Measurements from ENCODE around the gene PABPN1.

DNA sequence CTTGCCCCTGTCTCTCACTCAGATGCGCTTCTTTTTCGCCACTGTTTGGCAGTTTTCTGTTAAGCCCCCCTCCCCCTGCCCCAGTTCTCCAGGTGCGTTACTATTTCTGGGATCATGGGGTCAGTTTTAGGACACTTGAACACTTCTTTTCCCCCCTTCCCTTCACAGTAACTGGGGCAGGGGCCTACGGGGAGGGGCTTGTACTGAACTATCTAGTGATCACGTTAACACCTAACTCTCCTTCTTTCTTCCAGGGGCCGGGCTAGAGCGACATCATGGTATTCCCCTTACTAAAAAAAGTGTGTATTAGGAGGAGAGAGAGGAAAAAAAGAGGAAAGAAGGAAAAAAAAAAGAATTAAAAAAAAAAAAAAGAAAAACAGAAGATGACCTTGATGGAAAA, 3.7 kb downstream of the PABPN1 start:
- TF ChIP-seq, protein P1, sequence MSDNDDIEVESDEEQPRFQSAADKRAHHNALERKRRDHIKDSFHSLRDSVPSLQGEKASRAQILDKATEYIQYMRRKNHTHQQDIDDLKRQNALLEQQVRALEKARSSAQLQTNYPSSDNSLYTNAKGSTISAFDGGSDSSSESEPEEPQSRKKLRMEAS (IDR thresholded peaks at IDR 0.05), result no peak
- TF ChIP-seq CREB1 (IDR thresholded peaks at IDR 0.05; ENCODE audit: low read depth), result no peak
- no peak for TF ChIP-seq EGR1 (IDR thresholded peaks at IDR 0.05)
- TF ChIP-seq CEBPB (IDR thresholded peaks at IDR 0.05), result no peak
- no peak for TF ChIP-seq TAF1 (IDR thresholded peaks at IDR 0.05; ENCODE audit: low read depth)
- no peak for TF ChIP-seq YY1 (IDR thresholded peaks at IDR 0.05; ENCODE audit: low read depth)
- TF ChIP-seq, protein P2, sequence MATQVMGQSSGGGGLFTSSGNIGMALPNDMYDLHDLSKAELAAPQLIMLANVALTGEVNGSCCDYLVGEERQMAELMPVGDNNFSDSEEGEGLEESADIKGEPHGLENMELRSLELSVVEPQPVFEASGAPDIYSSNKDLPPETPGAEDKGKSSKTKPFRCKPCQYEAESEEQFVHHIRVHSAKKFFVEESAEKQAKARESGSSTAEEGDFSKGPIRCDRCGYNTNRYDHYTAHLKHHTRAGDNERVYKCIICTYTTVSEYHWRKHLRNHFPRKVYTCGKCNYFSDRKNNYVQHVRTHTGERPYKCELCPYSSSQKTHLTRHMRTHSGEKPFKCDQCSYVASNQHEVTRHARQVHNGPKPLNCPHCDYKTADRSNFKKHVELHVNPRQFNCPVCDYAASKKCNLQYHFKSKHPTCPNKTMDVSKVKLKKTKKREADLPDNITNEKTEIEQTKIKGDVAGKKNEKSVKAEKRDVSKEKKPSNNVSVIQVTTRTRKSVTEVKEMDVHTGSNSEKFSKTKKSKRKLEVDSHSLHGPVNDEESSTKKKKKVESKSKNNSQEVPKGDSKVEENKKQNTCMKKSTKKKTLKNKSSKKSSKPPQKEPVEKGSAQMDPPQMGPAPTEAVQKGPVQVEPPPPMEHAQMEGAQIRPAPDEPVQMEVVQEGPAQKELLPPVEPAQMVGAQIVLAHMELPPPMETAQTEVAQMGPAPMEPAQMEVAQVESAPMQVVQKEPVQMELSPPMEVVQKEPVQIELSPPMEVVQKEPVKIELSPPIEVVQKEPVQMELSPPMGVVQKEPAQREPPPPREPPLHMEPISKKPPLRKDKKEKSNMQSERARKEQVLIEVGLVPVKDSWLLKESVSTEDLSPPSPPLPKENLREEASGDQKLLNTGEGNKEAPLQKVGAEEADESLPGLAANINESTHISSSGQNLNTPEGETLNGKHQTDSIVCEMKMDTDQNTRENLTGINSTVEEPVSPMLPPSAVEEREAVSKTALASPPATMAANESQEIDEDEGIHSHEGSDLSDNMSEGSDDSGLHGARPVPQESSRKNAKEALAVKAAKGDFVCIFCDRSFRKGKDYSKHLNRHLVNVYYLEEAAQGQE (IDR thresholded peaks at IDR 0.05; ENCODE audit: low read depth), result no peak
- no peak for TF ChIP-seq RAD21 (IDR thresholded peaks at IDR 0.05; ENCODE audit: low read depth)
- no peak for TF ChIP-seq TEAD4 (IDR thresholded peaks at IDR 0.05)
- TF ChIP-seq NFIC (IDR thresholded peaks at IDR 0.05), result no peak

All from Ishikawa (cell line).